Parathyroid adenoma (tissue), 2 donors: ENCODE results near the gene KNDC1.

ENCODE experiments used
- H2AFZ ChIP-seq: fragments of 300-600 bp; sonication (generic); one replicate; pipeline ENCODE4 v1.7.0; 2017; ENCODE audit warnings: antibody characterized with exemption, mild to moderate bottlenecking
- H3K27ac ChIP-seq: fragments of 300-600 bp; sonication (generic); one replicate; pipeline ENCODE4 v1.7.0; 2017
- H3K27me3 ChIP-seq: fragments of 300-600 bp; sonication (generic); one replicate; pipeline ENCODE4 v1.7.0; 2017; ENCODE audit warnings: low read length; ENCODE audit not compliant: control insufficient read depth, insufficient read depth
- H3K36me3 ChIP-seq: fragments of 300-600 bp; sonication (generic); one replicate; pipeline ENCODE4 v1.7.0; 2017; ENCODE audit warnings: low read length; ENCODE audit not compliant: control insufficient read depth, insufficient read depth
- H3K4me1 ChIP-seq: fragments of 300-600 bp; sonication (generic); one replicate; pipeline ENCODE4 v1.7.0; 2017; ENCODE audit warnings: control low read depth
- H3K4me2 ChIP-seq: fragments of 300-600 bp; sonication (generic); one replicate; pipeline ENCODE4 v1.7.0; 2017; ENCODE audit warnings: low read length
- H3K4me3 ChIP-seq: fragments of 300-600 bp; sonication (generic); one replicate; pipeline ENCODE4 v1.7.0; 2017; ENCODE audit warnings: low read depth, low read length
- H3K79me2 ChIP-seq: fragments of 300-600 bp; sonication (generic); one replicate; pipeline ENCODE4 v1.7.0; 2017; ENCODE audit warnings: control low read depth
- H3K9ac ChIP-seq: fragments of 300-600 bp; sonication (generic); one replicate; pipeline ENCODE4 v1.7.0; 2017; ENCODE audit warnings: mild to moderate bottlenecking
- H3K9me3 ChIP-seq: fragments of 300-600 bp; sonication (generic); one replicate; pipeline ENCODE4 v1.7.0; 2017; ENCODE audit warnings: low read length; ENCODE audit not compliant: control insufficient read depth
- TF ChIP-seq, protein P1 (sequence below): fragments of 300-600 bp; sonication (generic); IDR thresholded peaks from one replicate; pipeline ENCODE4 v1.7.0; 2017; ENCODE audit warnings: antibody characterized with exemption, mild to moderate bottlenecking
- donor health status: primary hyperparathyroidism.

The KNDC1 gene

DNA sequence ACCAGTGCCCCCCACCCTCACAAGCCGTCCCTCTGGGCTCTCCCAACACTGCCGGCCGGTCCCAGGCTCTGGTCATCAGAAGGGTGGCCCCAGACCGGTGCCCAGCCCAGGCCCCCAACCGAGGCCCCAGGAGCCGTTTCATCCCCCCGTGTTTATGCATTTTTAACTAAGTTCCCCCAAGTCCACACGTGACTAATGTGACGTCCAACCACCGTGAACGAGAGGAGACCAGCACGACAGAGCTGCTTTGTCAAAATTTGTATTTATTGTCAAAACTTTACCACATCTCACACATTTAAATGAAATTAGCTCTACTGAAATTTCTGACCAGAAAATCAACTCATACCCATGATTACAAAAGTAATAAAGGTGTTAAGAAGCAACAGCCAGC, 86.2 kb downstream of the KNDC1 start:
- no peak overlapping the region for H3K27ac ChIP-seq
- no peaks in the 10 kb centered on the region for H3K36me3 ChIP-seq
- TF ChIP-seq, protein P1, sequence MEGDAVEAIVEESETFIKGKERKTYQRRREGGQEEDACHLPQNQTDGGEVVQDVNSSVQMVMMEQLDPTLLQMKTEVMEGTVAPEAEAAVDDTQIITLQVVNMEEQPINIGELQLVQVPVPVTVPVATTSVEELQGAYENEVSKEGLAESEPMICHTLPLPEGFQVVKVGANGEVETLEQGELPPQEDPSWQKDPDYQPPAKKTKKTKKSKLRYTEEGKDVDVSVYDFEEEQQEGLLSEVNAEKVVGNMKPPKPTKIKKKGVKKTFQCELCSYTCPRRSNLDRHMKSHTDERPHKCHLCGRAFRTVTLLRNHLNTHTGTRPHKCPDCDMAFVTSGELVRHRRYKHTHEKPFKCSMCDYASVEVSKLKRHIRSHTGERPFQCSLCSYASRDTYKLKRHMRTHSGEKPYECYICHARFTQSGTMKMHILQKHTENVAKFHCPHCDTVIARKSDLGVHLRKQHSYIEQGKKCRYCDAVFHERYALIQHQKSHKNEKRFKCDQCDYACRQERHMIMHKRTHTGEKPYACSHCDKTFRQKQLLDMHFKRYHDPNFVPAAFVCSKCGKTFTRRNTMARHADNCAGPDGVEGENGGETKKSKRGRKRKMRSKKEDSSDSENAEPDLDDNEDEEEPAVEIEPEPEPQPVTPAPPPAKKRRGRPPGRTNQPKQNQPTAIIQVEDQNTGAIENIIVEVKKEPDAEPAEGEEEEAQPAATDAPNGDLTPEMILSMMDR, result no peak
- no peaks in the 10 kb centered on the region for H3K9me3 ChIP-seq
- H2AFZ ChIP-seq, result no peak overlapping the region
- H3K4me3 ChIP-seq, result no peak overlapping the region
- H3K4me1 ChIP-seq, result no peaks in the 10 kb centered on the region
- H3K79me2 ChIP-seq, result no peaks in the 10 kb centered on the region
- no peak overlapping the region for H3K9ac ChIP-seq
- H3K4me2 ChIP-seq, result no peak overlapping the region
- H3K27me3 ChIP-seq, result no peaks in the 10 kb centered on the region

GRCh38 chr10:133247681-133248333, 87.8 kb downstream of the KNDC1 start:
- Histone ChIP-seq H3K79me2 (no peaks in the 10 kb centered on the region), H3K9ac (no peak overlapping the region), H3K27me3 (no peaks in the 10 kb centered on the region), H3K27ac (no peak overlapping the region), H2AFZ (no peak overlapping the region), H3K9me3 (no peaks in the 10 kb centered on the region), H3K4me2 (no peak overlapping the region), H3K36me3 (no peaks in the 10 kb centered on the region), H3K4me3 (no peak overlapping the region), H3K4me1 (no peaks in the 10 kb centered on the region)
- TF ChIP-seq, protein P1, result no peak

DNA sequence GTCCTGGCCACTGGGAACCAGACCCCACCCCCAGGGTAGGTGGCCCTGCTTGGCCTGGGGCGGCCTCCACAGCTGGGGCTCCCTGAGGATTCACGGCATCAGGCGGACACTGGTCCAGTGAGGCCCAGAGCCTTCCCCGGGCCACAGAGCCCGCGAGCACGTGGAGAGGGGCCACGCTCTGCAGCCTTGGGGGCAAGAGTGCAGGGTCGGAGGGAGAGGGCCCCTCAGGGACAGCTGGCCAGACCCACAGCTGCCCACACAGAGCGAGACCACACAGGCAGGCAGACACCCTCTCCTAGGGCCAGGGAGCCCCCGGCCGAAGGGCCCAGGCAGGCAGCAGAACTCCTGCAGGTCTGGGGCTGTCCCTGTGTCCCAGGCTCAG, 88.3 kb downstream of the KNDC1 start:
- no peak overlapping the region for H3K4me3 ChIP-seq
- no peaks in the 10 kb centered on the region for H3K36me3 ChIP-seq
- no peak overlapping the region for H2AFZ ChIP-seq
- no peak overlapping the region for H3K27ac ChIP-seq
- no peak overlapping the region for H3K9ac ChIP-seq
- H3K9me3 ChIP-seq, result no peaks in the 10 kb centered on the region
- TF ChIP-seq, protein P1, result no peak
- H3K27me3 ChIP-seq, result no peaks in the 10 kb centered on the region
- no peaks in the 10 kb centered on the region for H3K79me2 ChIP-seq
- no peak overlapping the region for H3K4me2 ChIP-seq
- no peaks in the 10 kb centered on the region for H3K4me1 ChIP-seq

GRCh38 chr10:133249094-133249780, 89.2 kb downstream of the KNDC1 start:
- H3K79me2 ChIP-seq, result no peaks in the 10 kb centered on the region
- no peaks in the 10 kb centered on the region for H3K4me1 ChIP-seq
- TF ChIP-seq, protein P1, result no peak
- H3K4me3 ChIP-seq, result no peak overlapping the region
- no peaks in the 10 kb centered on the region for H3K36me3 ChIP-seq
- H3K27me3 ChIP-seq, result no peaks in the 10 kb centered on the region
- no peak overlapping the region for H3K9ac ChIP-seq
- H3K27ac ChIP-seq, result no peak overlapping the region
- H3K4me2 ChIP-seq, result no peak overlapping the region
- H2AFZ ChIP-seq, result no peak overlapping the region
- no peaks in the 10 kb centered on the region for H3K9me3 ChIP-seq
